ENCODE results near the gene UBE2I. TPM values are rescaled to one million over a fixed set of nuclear protein-coding genes. Genes with fewer than 3 reads are reported as not detected.

The UBE2I gene
- total and polyA plus RNA-seq, 7 donors, result 38.4 to 95.3 (median 54.5) TPM

- WGBS, 2 donors, result 78 to 88% methylated on average over 17 of the region's 17 CpGs
- no peak for TF ChIP-seq POLR2A (IDR thresholded peaks at IDR 0.05)
- TF ChIP-seq, protein P1, sequence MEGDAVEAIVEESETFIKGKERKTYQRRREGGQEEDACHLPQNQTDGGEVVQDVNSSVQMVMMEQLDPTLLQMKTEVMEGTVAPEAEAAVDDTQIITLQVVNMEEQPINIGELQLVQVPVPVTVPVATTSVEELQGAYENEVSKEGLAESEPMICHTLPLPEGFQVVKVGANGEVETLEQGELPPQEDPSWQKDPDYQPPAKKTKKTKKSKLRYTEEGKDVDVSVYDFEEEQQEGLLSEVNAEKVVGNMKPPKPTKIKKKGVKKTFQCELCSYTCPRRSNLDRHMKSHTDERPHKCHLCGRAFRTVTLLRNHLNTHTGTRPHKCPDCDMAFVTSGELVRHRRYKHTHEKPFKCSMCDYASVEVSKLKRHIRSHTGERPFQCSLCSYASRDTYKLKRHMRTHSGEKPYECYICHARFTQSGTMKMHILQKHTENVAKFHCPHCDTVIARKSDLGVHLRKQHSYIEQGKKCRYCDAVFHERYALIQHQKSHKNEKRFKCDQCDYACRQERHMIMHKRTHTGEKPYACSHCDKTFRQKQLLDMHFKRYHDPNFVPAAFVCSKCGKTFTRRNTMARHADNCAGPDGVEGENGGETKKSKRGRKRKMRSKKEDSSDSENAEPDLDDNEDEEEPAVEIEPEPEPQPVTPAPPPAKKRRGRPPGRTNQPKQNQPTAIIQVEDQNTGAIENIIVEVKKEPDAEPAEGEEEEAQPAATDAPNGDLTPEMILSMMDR (IDR thresholded peaks at IDR 0.05), result peak in 1 of 4 experiments; percentile 17
- no peak for DNase-seq
- H3K27me3 ChIP-seq, result peaks cover 33 to 48% (median 45%) of the 10 kb centered on the region in 3 donors
- intact Hi-C loops (cut with DNase I), result no loop called here
- H3K9me3 ChIP-seq, result peaks cover 0 to 5% (median 0%) of the 10 kb centered on the region in 4 donors
- H3K36me3 ChIP-seq, result peaks cover 0 to 16% (median 4%) of the 10 kb centered on the region in 4 donors
- no peak overlapping the region for H3K27ac ChIP-seq
- H3K4me3 ChIP-seq, result no peak overlapping the region
- peaks cover 0 to 34% (median 26%) of the 10 kb centered on the region in 4 donors for H3K4me1 ChIP-seq
These were observed 21.0 kb downstream of the UBE2I start for GRCh38 chr16:1330260-1330914.

DNA sequence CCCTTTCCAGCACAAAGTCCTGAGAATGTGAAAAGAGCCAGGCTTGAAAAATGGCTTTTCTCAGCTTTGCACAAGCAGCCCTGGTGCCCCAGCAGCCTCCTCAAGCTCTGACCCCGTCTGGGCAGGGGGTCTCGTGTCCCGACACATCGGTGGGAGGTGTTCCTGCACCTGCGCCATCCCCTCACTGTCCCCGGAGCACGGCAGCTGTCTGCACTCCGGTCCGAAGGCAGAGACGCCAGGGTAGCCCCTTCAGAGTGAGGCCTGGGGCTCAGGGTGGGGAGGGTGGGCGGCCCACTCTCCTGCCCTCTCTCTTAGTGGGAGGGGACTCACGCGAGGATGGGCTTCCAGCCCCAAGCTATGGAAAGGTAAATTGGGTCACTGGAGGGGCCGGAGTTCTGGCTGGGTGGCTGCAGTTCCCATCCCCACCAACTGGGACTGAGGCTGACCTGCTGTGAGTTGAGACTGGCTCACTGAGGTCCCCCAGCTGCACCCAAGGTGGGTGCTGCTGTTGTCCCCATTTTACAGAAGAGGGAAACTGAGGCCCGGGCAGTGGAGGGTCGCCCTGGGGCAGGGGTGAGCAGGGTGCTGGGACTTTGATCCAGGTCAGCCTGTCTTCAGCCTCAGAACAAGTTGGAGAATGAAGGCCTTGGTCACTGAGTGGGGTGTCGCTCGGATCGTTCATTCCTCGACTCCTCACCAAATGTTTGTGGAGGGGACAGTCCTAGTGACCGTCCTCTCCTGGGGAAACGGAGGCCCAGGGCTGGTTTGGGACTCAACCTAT, 21.7 kb downstream of the UBE2I start:
- WGBS, 2 donors, result 50 to 56% methylated on average over 22 of the region's 22 CpGs
- TF ChIP-seq, protein P1 (IDR thresholded peaks at IDR 0.05), result no peak
- no peak for TF ChIP-seq EP300 (IDR thresholded peaks at IDR 0.05)
- TF ChIP-seq POLR2AphosphoS5 (IDR thresholded peaks at IDR 0.05), result no peak
- no peak for TF ChIP-seq POLR2A (IDR thresholded peaks at IDR 0.05)
- Histone ChIP-seq H3K27me3 (peaks cover 33 to 56% (median 51%) of the 10 kb centered on the region in 3 donors), H3K27ac (peak overlapping the region in 3 of 4 donors; percentile 4 to 37 (median 20)), H3K9me3 (peaks cover 0 to 5% (median 0%) of the 10 kb centered on the region in 4 donors), H3K36me3 (peaks cover 0 to 10% (median 0%) of the 10 kb centered on the region in 4 donors), H3K4me3 (peak overlapping the region in 3 of 4 donors; percentile 29 to 41 (median 40)), H3K4me1 (peaks cover 0 to 34% (median 26%) of the 10 kb centered on the region in 4 donors)
- intact Hi-C loops (cut with DNase I), result no loop called here
- no peak for DNase-seq

- no peak for TF ChIP-seq POLR2AphosphoS5 (IDR thresholded peaks at IDR 0.05)
- TF ChIP-seq EP300 (IDR thresholded peaks at IDR 0.05), result no peak
- TF ChIP-seq POLR2A (IDR thresholded peaks at IDR 0.05), result no peak
- TF ChIP-seq, protein P1 (IDR thresholded peaks at IDR 0.05), result no peak
- peaks cover 0 to 6% (median 0%) of the 10 kb centered on the region in 4 donors for H3K36me3 ChIP-seq
- WGBS, 2 donors, result 5% methylated on average over 34 of the region's 34 CpGs
- intact Hi-C loops (cut with DNase I), result no loop called here
- DNase-seq, result peak; percentile 86
- H3K9me3 ChIP-seq, result peaks cover 0 to 5% (median 0%) of the 10 kb centered on the region in 4 donors
- H3K4me3 ChIP-seq, result peak overlapping the region; percentile 8 to 41 (median 34)
- H3K4me1 ChIP-seq, result peaks cover 0 to 34% (median 26%) of the 10 kb centered on the region in 4 donors
- H3K27me3 ChIP-seq, result peaks cover 33 to 63% (median 51%) of the 10 kb centered on the region in 3 donors
- H3K27ac ChIP-seq, result peak overlapping the region in 3 of 4 donors; percentile 4 to 37 (median 20)
These were observed 22.5 kb downstream of the UBE2I start for GRCh38 chr16:1331712-1332617.

- peaks cover 0 to 3% (median 0%) of the 10 kb centered on the region in 4 donors for H3K36me3 ChIP-seq
- H3K27ac ChIP-seq, result no peak overlapping the region
- intact Hi-C loops (cut with DNase I), result no loop called here
- TF ChIP-seq POLR2AphosphoS5 (IDR thresholded peaks at IDR 0.05), result no peak
- TF ChIP-seq POLR2A (IDR thresholded peaks at IDR 0.05), result no peak
- TF ChIP-seq, protein P1 (IDR thresholded peaks at IDR 0.05), result no peak
- TF ChIP-seq EP300 (IDR thresholded peaks at IDR 0.05), result no peak
- H3K4me3 ChIP-seq, result peak overlapping the region; percentile 14 to 41 (median 34)
- no peak for DNase-seq
- 8 to 10% methylated on average over 26 of the region's 26 CpGs for WGBS, 2 donors
- H3K9me3 ChIP-seq, result peaks cover 0 to 5% (median 0%) of the 10 kb centered on the region in 4 donors
- peaks cover 0 to 34% (median 26%) of the 10 kb centered on the region in 4 donors for H3K4me1 ChIP-seq
- peaks cover 33 to 63% (median 51%) of the 10 kb centered on the region in 3 donors for H3K27me3 ChIP-seq
These were observed 23.2 kb downstream of the UBE2I start for GRCh38 chr16:1332618-1333148.
